Neural cell (in vitro differentiated cells): Measurements from ENCODE around the gene VAV2.

ENCODE experiments used
- EP300 ChIP-seq: fragments of 450-650 bp; conservative IDR thresholded peaks from 2 replicates; pipeline ENCODE4 v1.6.1; 2014; ENCODE audit warnings: antibody characterized with exemption, mild to moderate bottlenecking, moderate library complexity; ENCODE audit not compliant: poor library complexity, severe bottlenecking
- EZH2 ChIP-seq: fragments of 200-600, 300-800 bp; shearing (Covaris generic), sonication (generic); IDR thresholded peaks from 2 replicates; pipeline ENCODE4 v1.6.1; 2014; ENCODE audit warnings: antibody characterized with exemption, low read length, borderline replicate concordance, mild to moderate bottlenecking; ENCODE audit not compliant: insufficient read depth, poor library complexity, severe bottlenecking
- POLR2AphosphoS5 ChIP-seq: IDR thresholded peaks from 2 replicates; pipeline ENCODE4 v1.6.1; 2012
- RAD21 ChIP-seq: fragments of 450-650 bp; conservative IDR thresholded peaks from 2 replicates; pipeline ENCODE4 v1.6.1; 2014; ENCODE audit warnings: antibody characterized with exemption, mild to moderate bottlenecking, moderate library complexity
- TF ChIP-seq, protein P1 (sequence below): fragments of 450-650 bp; IDR thresholded peaks from 2 replicates; pipeline ENCODE4 v1.5.1; 2014; ENCODE audit warnings: antibody characterized with exemption, mild to moderate bottlenecking, moderate library complexity; ENCODE audit not compliant: poor library complexity, severe bottlenecking
- TF ChIP-seq, protein P2 (sequence below): IDR thresholded peaks from 2 replicates; pipeline ENCODE4 v1.6.1; 2012; ENCODE audit warnings: borderline replicate concordance

DNA sequence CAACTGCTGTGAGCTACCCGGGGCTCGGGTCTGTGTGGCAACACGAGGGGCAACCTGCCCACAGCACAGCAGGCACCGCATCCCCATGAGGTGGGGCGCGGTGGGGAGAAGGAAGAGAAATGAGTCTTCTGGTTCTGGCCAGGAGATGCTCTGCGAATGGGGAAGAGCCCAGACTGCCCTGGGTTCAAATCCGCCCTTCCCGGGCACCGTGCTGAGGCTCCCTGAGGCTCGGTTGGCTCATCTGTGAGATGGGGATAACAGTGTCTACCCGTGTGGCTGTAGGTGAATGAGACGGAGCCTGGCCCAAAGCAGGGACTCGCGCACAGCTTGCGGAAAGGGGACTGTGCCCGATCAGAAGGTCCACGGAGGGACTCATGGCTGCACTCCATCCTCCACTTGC lies 123.9 kb downstream of the VAV2 start:
- TF ChIP-seq EP300 (no peak), RAD21 (no peak), POLR2AphosphoS5 (no peak), EZH2 (no peak)
- TF ChIP-seq, protein P1, sequence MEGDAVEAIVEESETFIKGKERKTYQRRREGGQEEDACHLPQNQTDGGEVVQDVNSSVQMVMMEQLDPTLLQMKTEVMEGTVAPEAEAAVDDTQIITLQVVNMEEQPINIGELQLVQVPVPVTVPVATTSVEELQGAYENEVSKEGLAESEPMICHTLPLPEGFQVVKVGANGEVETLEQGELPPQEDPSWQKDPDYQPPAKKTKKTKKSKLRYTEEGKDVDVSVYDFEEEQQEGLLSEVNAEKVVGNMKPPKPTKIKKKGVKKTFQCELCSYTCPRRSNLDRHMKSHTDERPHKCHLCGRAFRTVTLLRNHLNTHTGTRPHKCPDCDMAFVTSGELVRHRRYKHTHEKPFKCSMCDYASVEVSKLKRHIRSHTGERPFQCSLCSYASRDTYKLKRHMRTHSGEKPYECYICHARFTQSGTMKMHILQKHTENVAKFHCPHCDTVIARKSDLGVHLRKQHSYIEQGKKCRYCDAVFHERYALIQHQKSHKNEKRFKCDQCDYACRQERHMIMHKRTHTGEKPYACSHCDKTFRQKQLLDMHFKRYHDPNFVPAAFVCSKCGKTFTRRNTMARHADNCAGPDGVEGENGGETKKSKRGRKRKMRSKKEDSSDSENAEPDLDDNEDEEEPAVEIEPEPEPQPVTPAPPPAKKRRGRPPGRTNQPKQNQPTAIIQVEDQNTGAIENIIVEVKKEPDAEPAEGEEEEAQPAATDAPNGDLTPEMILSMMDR = no peak
- TF ChIP-seq, protein P2, sequence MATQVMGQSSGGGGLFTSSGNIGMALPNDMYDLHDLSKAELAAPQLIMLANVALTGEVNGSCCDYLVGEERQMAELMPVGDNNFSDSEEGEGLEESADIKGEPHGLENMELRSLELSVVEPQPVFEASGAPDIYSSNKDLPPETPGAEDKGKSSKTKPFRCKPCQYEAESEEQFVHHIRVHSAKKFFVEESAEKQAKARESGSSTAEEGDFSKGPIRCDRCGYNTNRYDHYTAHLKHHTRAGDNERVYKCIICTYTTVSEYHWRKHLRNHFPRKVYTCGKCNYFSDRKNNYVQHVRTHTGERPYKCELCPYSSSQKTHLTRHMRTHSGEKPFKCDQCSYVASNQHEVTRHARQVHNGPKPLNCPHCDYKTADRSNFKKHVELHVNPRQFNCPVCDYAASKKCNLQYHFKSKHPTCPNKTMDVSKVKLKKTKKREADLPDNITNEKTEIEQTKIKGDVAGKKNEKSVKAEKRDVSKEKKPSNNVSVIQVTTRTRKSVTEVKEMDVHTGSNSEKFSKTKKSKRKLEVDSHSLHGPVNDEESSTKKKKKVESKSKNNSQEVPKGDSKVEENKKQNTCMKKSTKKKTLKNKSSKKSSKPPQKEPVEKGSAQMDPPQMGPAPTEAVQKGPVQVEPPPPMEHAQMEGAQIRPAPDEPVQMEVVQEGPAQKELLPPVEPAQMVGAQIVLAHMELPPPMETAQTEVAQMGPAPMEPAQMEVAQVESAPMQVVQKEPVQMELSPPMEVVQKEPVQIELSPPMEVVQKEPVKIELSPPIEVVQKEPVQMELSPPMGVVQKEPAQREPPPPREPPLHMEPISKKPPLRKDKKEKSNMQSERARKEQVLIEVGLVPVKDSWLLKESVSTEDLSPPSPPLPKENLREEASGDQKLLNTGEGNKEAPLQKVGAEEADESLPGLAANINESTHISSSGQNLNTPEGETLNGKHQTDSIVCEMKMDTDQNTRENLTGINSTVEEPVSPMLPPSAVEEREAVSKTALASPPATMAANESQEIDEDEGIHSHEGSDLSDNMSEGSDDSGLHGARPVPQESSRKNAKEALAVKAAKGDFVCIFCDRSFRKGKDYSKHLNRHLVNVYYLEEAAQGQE = no peak
